Liver (tissue), 9 donors: Measurements from ENCODE around the gene ZNF691. TPM values are rescaled to one million over a fixed set of nuclear protein-coding genes. Genes with fewer than 3 reads are reported as not detected.

Source experiments
- DNase-seq: peaks from one replicate; pipeline ENCODE4 v3.0.0-alpha.2; 2017; ENCODE audit warnings: low spot score
- H3K27ac ChIP-seq, 2 donors: one replicate each; pipeline ENCODE4 v1.7.0; 2013; ENCODE audit warnings: inconsistent platforms in 2 of 2, low read length in 2 of 2, control low read depth in 1 of 2, low read depth in 1 of 2, mild to moderate bottlenecking in 1 of 2
- H3K27me3 ChIP-seq, 4 donors: one replicate each; pipeline versions ENCODE4 v1.6.1 to v1.7.0; 2013; ENCODE audit warnings: low read length in 3 of 4, inconsistent platforms in 1 of 4, mild to moderate bottlenecking in 1 of 4, moderate library complexity in 1 of 4; ENCODE audit not compliant: control insufficient read depth in 4 of 4, insufficient read depth in 4 of 4
- H3K36me3 ChIP-seq, 4 donors: one replicate each; pipeline versions ENCODE4 v1.6.1 to v1.7.0; 2013; ENCODE audit warnings: low read length in 3 of 4, mild to moderate bottlenecking in 3 of 4, low read depth in 1 of 4, moderate library complexity in 1 of 4; ENCODE audit not compliant: control insufficient read depth in 4 of 4, insufficient read depth in 3 of 4
- H3K4me1 ChIP-seq, 4 donors: one replicate each; pipeline versions ENCODE4 v1.6.1 to v1.7.0; 2013; ENCODE audit warnings: low read length in 3 of 4, mild to moderate bottlenecking in 3 of 4, moderate library complexity in 1 of 4; ENCODE audit not compliant: control insufficient read depth in 4 of 4, insufficient read depth in 4 of 4
- H3K4me3 ChIP-seq, 3 donors: one replicate each; pipeline versions ENCODE4 v1.6.1 to v1.7.0; 2013; ENCODE audit warnings: low read length in 3 of 3, control low read depth in 1 of 3, low read depth in 1 of 3, mild to moderate bottlenecking in 1 of 3
- H3K9ac ChIP-seq, 2 donors: one replicate each; pipeline ENCODE4 v1.7.0; 2013; ENCODE audit warnings: low read length in 2 of 2, mild to moderate bottlenecking in 2 of 2, moderate library complexity in 2 of 2, control low read depth in 1 of 2, low read depth in 1 of 2
- H3K9me3 ChIP-seq, 4 donors: one replicate each; pipeline versions ENCODE4 v1.6.1 to v1.7.0; 2013; ENCODE audit warnings: low read length in 3 of 4; ENCODE audit not compliant: control insufficient read depth in 4 of 4
- CTCF ChIP-seq: fragments of 150-350 bp; IDR thresholded peaks from 2 replicates; pipeline ENCODE4 v1.5.1; 2017; ENCODE audit warnings: improper control_type of control experiment, low read depth, low read length; ENCODE audit not compliant: missing input control
- EGR1 ChIP-seq, 2 donors: IDR thresholded peaks; 2 replicates each; pipeline ENCODE4 v1.6.1; 2016 to 2018; ENCODE audit warnings: antibody characterized with exemption in 2 of 2, low read depth in 2 of 2
- FOXA1 ChIP-seq: IDR thresholded peaks from 2 replicates; pipeline ENCODE4 v1.6.1; 2016; ENCODE audit warnings: antibody characterized with exemption
- GABPA ChIP-seq, 2 donors: IDR thresholded peaks in 1 of 2; conservative IDR thresholded peaks in 1 of 2; 2 replicates each; pipeline ENCODE4 v1.6.1; 2016; ENCODE audit warnings: antibody characterized with exemption in 2 of 2, mild to moderate bottlenecking in 1 of 2, moderate library complexity in 1 of 2
- HNF4A ChIP-seq, 2 donors: conservative IDR thresholded peaks; 2 replicates each; pipeline ENCODE4 v1.6.1; 2016; ENCODE audit warnings: antibody characterized with exemption in 2 of 2, mild to moderate bottlenecking in 2 of 2
- JUND ChIP-seq, 2 donors: IDR thresholded peaks; 2 replicates each; pipeline ENCODE4 v1.6.1; 2016; ENCODE audit warnings: antibody characterized with exemption in 2 of 2
- NR2F2 ChIP-seq: IDR thresholded peaks from 2 replicates; pipeline ENCODE4 v1.6.1; 2016; ENCODE audit warnings: antibody characterized with exemption
- RAD21 ChIP-seq, 2 donors: IDR thresholded peaks; 2 replicates each; pipeline ENCODE4 v1.6.1; 2016; ENCODE audit warnings: antibody characterized with exemption in 2 of 2, mild to moderate bottlenecking in 2 of 2
- RXRA ChIP-seq, 2 donors: IDR thresholded peaks; 2 replicates each; pipeline ENCODE4 v1.6.1; 2017 to 2018; ENCODE audit warnings: antibody characterized with exemption in 2 of 2, mild to moderate bottlenecking in 1 of 2
- SP1 ChIP-seq: IDR thresholded peaks from 2 replicates; pipeline ENCODE4 v1.6.1; 2018; ENCODE audit warnings: antibody characterized with exemption, mild to moderate bottlenecking
- WGBS: extraction: QIAGEN DNeasy Blood & Tissue Kit; methylation state at CpG from one replicate; pipeline ENCODE4 v1.1.7; 2013; 5-methylcytosine and 5-hydroxymethylcytosine counted together
- polyA plus RNA-seq, 2 donors: library from polyadenylated mRNA; stranded (reverse) in 1 of 2; unstranded in 1 of 2; fragments of 200-250 nt in 1 of 2; fragments of >200 nt in 1 of 2; fragmentation: Nextera tagmentation in 1 of 2; extraction: Ambion mirVana in 1 of 2; gene quantifications; one replicate each; pipeline versions ENCODE4 v1.2.1 to v1.2.3, GENCODE V29; 2013 to 2015
- total RNA-seq, 2 donors: library from RNA; depleted of rRNA; stranded (reverse); fragments of >200 nt; gene quantifications; one replicate each; pipeline ENCODE4 v1.2.3, GENCODE V29; 2014
- donor health status: healthy.
- donor health status: healthy.
- donor health status: healthy.
- donor health status: healthy.
- donor health status: healthy.

The ZNF691 gene
- total and polyA plus RNA-seq, 4 donors: 2.7 to 8.9 (median 5.5) TPM

GRCh38 chr1:42845866-42846256 lies 552 bp upstream of the ZNF691 start:
- DNase-seq: no peak
- WGBS: 10% methylated on average over 10 of the region's 10 CpGs
- H3K27ac ChIP-seq: no peak overlapping the region
- no peaks in the 10 kb centered on the region for H3K27me3 ChIP-seq
- H3K36me3 ChIP-seq: peaks cover 2 to 18% (median 15%) of the 10 kb centered on the region in 4 donors
- H3K4me3 ChIP-seq: peak overlapping the region; percentile 66 to 82 (median 71)
- H3K9me3 ChIP-seq: no peaks in the 10 kb centered on the region
- H3K9ac ChIP-seq: peak overlapping the region in 1 of 2 donors; percentile 21
- peaks cover 0 to 20% (median 17%) of the 10 kb centered on the region in 4 donors for H3K4me1 ChIP-seq
- no peak for TF ChIP-seq FOXA1
- TF ChIP-seq RAD21 (IDR thresholded peaks at IDR 0.05): no peak
- no peak for TF ChIP-seq NR2F2
- TF ChIP-seq SP1: no peak
- TF ChIP-seq GABPA (IDR thresholded peaks at IDR 0.05 in 1 of 2, conservative IDR thresholded peaks at IDR 0.05 in 1 of 2): no peak

GRCh38 chr1:42847111-42847595 lies 740 bp downstream of the ZNF691 start:
- TF ChIP-seq FOXA1 (no peak), CTCF (no peak), RXRA (IDR thresholded peaks at IDR 0.05) (no peak), EGR1 (IDR thresholded peaks at IDR 0.05; ENCODE audit: low read depth in 2 of 2) (no peak), JUND (IDR thresholded peaks at IDR 0.05) (no peak)
- no peaks in the 10 kb centered on the region for H3K27me3 ChIP-seq
- peaks cover 0 to 20% (median 17%) of the 10 kb centered on the region in 4 donors for H3K4me1 ChIP-seq
- peak overlapping the region; percentile 64 to 78 for H3K27ac ChIP-seq
- peak; percentile 34 for DNase-seq
- 11% methylated on average over 6 of the region's 6 CpGs for WGBS
- peaks cover 3 to 26% (median 22%) of the 10 kb centered on the region in 4 donors for H3K36me3 ChIP-seq
- peak overlapping the region; percentile 63 to 75 for H3K9ac ChIP-seq
- H3K9me3 ChIP-seq: peaks cover 0 to 3% (median 0%) of the 10 kb centered on the region in 4 donors
- peak overlapping the region; percentile 66 to 82 (median 77) for H3K4me3 ChIP-seq

- Histone ChIP-seq H3K9me3 (peaks cover 0 to 3% (median 0%) of the 10 kb centered on the region in 4 donors), H3K27ac (no peak overlapping the region), H3K9ac (no peak overlapping the region), H3K4me3 (no peak overlapping the region), H3K36me3 (peaks cover 3 to 20% (median 18%) of the 10 kb centered on the region in 4 donors), H3K4me1 (peaks cover 0 to 20% (median 17%) of the 10 kb centered on the region in 4 donors), H3K27me3 (no peaks in the 10 kb centered on the region)
- TF ChIP-seq CTCF (no peak), HNF4A (conservative IDR thresholded peaks at IDR 0.05) (peak in 1 of 2 donors; percentile 13)
- WGBS: 68% methylated on average over 6 of the region's 6 CpGs
- DNase-seq: no peak
Observed at GRCh38 chr1:42847721-42848460, 1.5 kb downstream of the ZNF691 start.
